IMR-90 (cell line): ENCODE results near the gene CXCL8. TPM values are rescaled to one million over a fixed set of nuclear protein-coding genes. Genes with fewer than 3 reads are reported as not detected.

Experiments
- ATAC-seq: fragments of 200-7000 bp; cut with Tn5 transposase; 2 replicates; pipeline ENCODE4 v1.9.1; 2020; ENCODE audit warnings: low read depth, mild to moderate bottlenecking, moderate library complexity
- BruUV-seq: library from RNA; stranded (reverse); fragments of 400-500 nt; replicated peaks from 2 replicates; lab custom pipeline; 2021; lab: Mats Ljungman, UMichigan
- CTCF ChIA-PET: fragments of 300-600 bp; formaldehyde crosslinking; extraction: SDS; loops from one replicate; lab custom pipeline; 2021; ENCODE audit warnings: antibody characterized with exemption; lab: Yijun Ruan, JAX
- POLR2A ChIA-PET: fragments of 300-600 bp; sonication (Branson Sonifier 250); formaldehyde crosslinking; loops from one replicate; lab custom pipeline; 2022; ENCODE audit warnings: antibody characterized with exemption; ENCODE audit not compliant: unreplicated experiment; lab: Charles Lee
- DNase-seq: peaks from one replicate; pipeline ENCODE4 v3.0.0; 2013
- H2AFZ ChIP-seq: replicated peaks from 2 replicates; pipeline ENCODE3; 2013; ENCODE audit warnings: low read length, mild to moderate bottlenecking; ENCODE audit not compliant: poor library complexity
- H2AK5ac ChIP-seq: 2 replicates; pipeline ENCODE4 v1.6.1; 2013; ENCODE audit warnings: low read depth, low read length, inconsistent platforms
- H2AK9ac ChIP-seq: replicated peaks from 2 replicates; pipeline ENCODE3; 2013; ENCODE audit warnings: mild to moderate bottlenecking, low read depth, low read length, moderate library complexity; ENCODE audit not compliant: poor library complexity
- H2BK120ac ChIP-seq: 2 replicates; pipeline ENCODE4 v1.6.1; 2013; ENCODE audit warnings: low read depth, low read length, inconsistent platforms
- H2BK15ac ChIP-seq: 3 replicates; pipeline ENCODE4 v1.6.1; 2013; ENCODE audit warnings: low read depth, low read length, inconsistent platforms
- H2BK20ac ChIP-seq: 2 replicates; pipeline ENCODE4 v1.6.1; 2013; ENCODE audit warnings: low read depth, mild to moderate bottlenecking, inconsistent platforms, low read length, moderate library complexity
- H2BK5ac ChIP-seq: 2 replicates; pipeline ENCODE4 v1.6.1; 2013; ENCODE audit warnings: mild to moderate bottlenecking, low read depth, low read length, inconsistent platforms; ENCODE audit not compliant: poor library complexity, severe bottlenecking
- H3K14ac ChIP-seq: replicated peaks from 2 replicates; pipeline ENCODE4 v1.6.1; 2013; ENCODE audit warnings: low read depth, low read length, inconsistent platforms
- H3K18ac ChIP-seq: 2 replicates; pipeline ENCODE4 v1.6.1; 2013; ENCODE audit warnings: low read depth, low read length, control low read depth
- H3K23ac ChIP-seq: 2 replicates; pipeline ENCODE4 v1.6.1; 2013; ENCODE audit warnings: low read depth, low read length, inconsistent platforms
- H3K27ac ChIP-seq: 2 replicates; pipeline ENCODE4 v1.5.1; 2013; ENCODE audit warnings: mild to moderate bottlenecking, control low read depth, low read length; ENCODE audit not compliant: insufficient read depth
- H3K27me3 ChIP-seq: 2 replicates; pipeline ENCODE4 v1.6.1; 2013; ENCODE audit warnings: low read length; ENCODE audit not compliant: control insufficient read depth, insufficient read depth
- H3K36me3 ChIP-seq: 2 replicates; pipeline ENCODE4 v1.6.1; 2013; ENCODE audit warnings: low read length, mixed read lengths; ENCODE audit not compliant: control insufficient read depth, insufficient read depth
- H3K4ac ChIP-seq: 2 replicates; pipeline ENCODE4 v1.6.1; 2013; ENCODE audit warnings: low read depth, low read length, inconsistent platforms
- H3K4me1 ChIP-seq: 2 replicates; pipeline ENCODE4 v1.6.1; 2013; ENCODE audit warnings: low read length, mixed read lengths; ENCODE audit not compliant: control insufficient read depth, insufficient read depth
- H3K4me2 ChIP-seq: 2 replicates; pipeline ENCODE4 v1.6.1; 2013; ENCODE audit warnings: low read depth, mild to moderate bottlenecking, control low read depth, low read length, moderate library complexity
- H3K4me3 ChIP-seq: 2 replicates; pipeline ENCODE4 v1.5.1; 2013; ENCODE audit warnings: low read depth, mild to moderate bottlenecking, control low read depth, low read length, moderate library complexity; ENCODE audit not compliant: insufficient read depth
- H3K56ac ChIP-seq: 2 replicates; pipeline ENCODE4 v1.6.1; 2013; ENCODE audit warnings: low read length, inconsistent platforms; ENCODE audit not compliant: insufficient read depth; ENCODE audit errors: extremely low read depth
- H3K79me1 ChIP-seq, 2 experiments: 2 replicates each; pipeline ENCODE4 v1.6.1; 2013; ENCODE audit warnings: low read length in 2 of 2, inconsistent platforms in 1 of 2, low read depth in 1 of 2
- H3K9ac ChIP-seq: 2 replicates; pipeline ENCODE4 v1.6.1; 2013; ENCODE audit warnings: low read depth, low read length, control low read depth
- H3K9me1 ChIP-seq: 2 replicates; pipeline ENCODE4 v1.6.1; 2013; ENCODE audit warnings: low read length, inconsistent platforms; ENCODE audit not compliant: insufficient read depth
- H3K9me3 ChIP-seq: 2 replicates; pipeline ENCODE4 v1.6.1; 2013; ENCODE audit warnings: low read length; ENCODE audit not compliant: control insufficient read depth, insufficient read depth
- H4K20me1 ChIP-seq: 2 replicates; pipeline ENCODE4 v1.6.1; 2013; ENCODE audit warnings: low read length, inconsistent platforms; ENCODE audit not compliant: insufficient read depth
- H4K5ac ChIP-seq: 2 replicates; pipeline ENCODE4 v1.6.1; 2013; ENCODE audit warnings: mild to moderate bottlenecking, low read depth, low read length, control low read depth
- H4K8ac ChIP-seq, 2 experiments: 2 replicates each; pipeline ENCODE4 v1.6.1; 2013; ENCODE audit warnings: low read depth in 2 of 2, low read length in 2 of 2, control low read depth in 1 of 2, inconsistent platforms in 1 of 2
- H4K91ac ChIP-seq: 2 replicates; pipeline ENCODE4 v1.6.1; 2013; ENCODE audit warnings: low read depth, low read length, inconsistent platforms; ENCODE audit not compliant: insufficient read depth
- BHLHE40 ChIP-seq: fragments of 150-350 bp; IDR thresholded peaks from 2 replicates; pipeline ENCODE4 v1.6.1; 2016; ENCODE audit warnings: mild to moderate bottlenecking, low read depth, low read length
- CEBPB ChIP-seq: IDR thresholded peaks from 2 replicates; pipeline ENCODE4 v1.6.1; 2012; ENCODE audit warnings: low read depth, low read length, improper control_type of control experiment
- CHD1 ChIP-seq: IDR thresholded peaks from 2 replicates; pipeline ENCODE4 v1.6.1; 2012; ENCODE audit warnings: low read depth, low read length, improper control_type of control experiment
- MAFK ChIP-seq: IDR thresholded peaks from 2 replicates; pipeline ENCODE4 v1.6.1; 2012; ENCODE audit warnings: low read depth, low read length, improper control_type of control experiment
- MAZ ChIP-seq: IDR thresholded peaks from 2 replicates; pipeline ENCODE4 v1.6.1; 2012; ENCODE audit warnings: low read depth, mild to moderate bottlenecking, low read length, improper control_type of control experiment, moderate library complexity, borderline replicate concordance
- MXI1 ChIP-seq: IDR thresholded peaks from 2 replicates; pipeline ENCODE4 v1.6.1; 2012; ENCODE audit warnings: low read depth, mild to moderate bottlenecking, low read length, moderate library complexity, borderline replicate concordance
- NFE2L2 ChIP-seq: fragments of 150-350 bp; IDR thresholded peaks from 2 replicates; pipeline ENCODE4 v1.6.1; 2016; ENCODE audit warnings: low read depth, mild to moderate bottlenecking, low read length
- POLR2A ChIP-seq: IDR thresholded peaks from 2 replicates; pipeline ENCODE4 v1.6.1; 2012; ENCODE audit warnings: mild to moderate bottlenecking, low read depth, low read length
- RAD21 ChIP-seq: IDR thresholded peaks from 2 replicates; pipeline ENCODE4 v1.6.1; 2012; ENCODE audit warnings: low read length, improper control_type of control experiment
- RCOR1 ChIP-seq: IDR thresholded peaks from 2 replicates; pipeline ENCODE4 v1.6.1; 2012; ENCODE audit warnings: mild to moderate bottlenecking, low read length, improper control_type of control experiment; ENCODE audit not compliant: insufficient replicate concordance
- RFX5 ChIP-seq: IDR thresholded peaks from 2 replicates; pipeline ENCODE4 v1.8.0; 2012; ENCODE audit warnings: low read depth, mild to moderate bottlenecking, low read length, moderate library complexity
- WGBS, 2 experiments: methylation state at CpG; one replicate each; pipeline versions ENCODE4 v1.1.5 to v1.1.7; 2013; ENCODE audit warnings: missing lambda C conversion rate in 2 of 2; ENCODE audit not compliant: insufficient read length in 1 of 2; ENCODE audit errors: extremely low coverage in 2 of 2; 5-methylcytosine and 5-hydroxymethylcytosine counted together
- dilution Hi-C: fragments of 300-500 bp; cut with HindIII; formaldehyde crosslinking; loops from one replicate; pipeline ENCODE4 v1.14.3; 2018; ENCODE audit warnings: low sequenced_read_pairs; ENCODE audit not compliant: unreplicated experiment
- in situ Hi-C: fragments of 300-500 bp; cut with MboI; formaldehyde crosslinking; loops from 3 replicates; pipeline ENCODE4 v1.14.3; 2019; ENCODE audit warnings: low sequenced_read_pairs, inconsistent platforms, mixed read lengths
- intact Hi-C: fragments of 100-400 bp; cut with micrococcal nuclease; formaldehyde crosslinking; loops from 2 replicates; pipeline ENCODE4 v1.10.0; 2022
- polyA plus RNA-seq, 3 experiments: library from polyadenylated mRNA; depleted of rRNA; stranded (reverse); fragments of >200 nt; gene quantifications; 2 replicates each; pipeline ENCODE4 v1.2.3, GENCODE V29; 2012; ENCODE audit warnings: low replicate concordance in 1 of 3
- total RNA-seq: library from RNA; depleted of rRNA; stranded (reverse); fragments of >200 nt; gene quantifications from 2 replicates; pipeline ENCODE4 v1.2.3, GENCODE V29; 2012
- TF ChIP-seq, protein P1 (sequence below): conservative IDR thresholded peaks from 2 replicates; pipeline ENCODE4 v1.5.1; 2012; ENCODE audit warnings: mild to moderate bottlenecking, low read depth, low read length, improper control_type of control experiment

The CXCL8 gene
- total and polyA plus RNA-seq, 2 of the 4 experiments (the other 2 are of a cell fraction): 2.2 to 2.7 TPM

DNA sequence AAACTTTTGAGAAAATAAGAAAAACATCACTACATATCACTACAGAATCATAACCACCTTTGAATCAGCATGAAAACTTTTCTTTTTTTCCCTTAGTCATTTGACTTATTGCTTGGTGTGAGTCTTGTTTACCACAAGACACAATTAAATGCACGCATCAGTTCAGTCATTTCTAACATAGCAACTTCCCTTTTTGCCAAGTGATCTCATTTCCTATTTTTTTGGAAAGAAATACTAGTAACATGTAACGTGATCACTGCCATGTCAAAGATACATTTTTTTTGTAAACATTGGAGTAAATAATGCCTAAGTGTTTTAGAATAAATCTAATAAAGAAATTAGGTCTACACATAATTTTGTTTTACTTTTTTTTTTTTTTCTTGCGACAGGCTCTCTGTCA is 5.1 kb upstream of the CXCL8 start:
- Histone ChIP-seq H3K27me3 (no peaks in the 10 kb centered on the region), H2AK9ac (no peak overlapping the region), H3K36me3 (no peaks in the 10 kb centered on the region), H3K4ac (no peak overlapping the region), H3K23ac (no peak overlapping the region), H2BK120ac (no peak overlapping the region; the same call in 1 of the 2 replicates), H3K9me3 (no peaks in the 10 kb centered on the region), H3K56ac (no peak overlapping the region), H4K20me1 (no peaks in the 10 kb centered on the region), H3K9me1 (0 out of 2 replicates have a peak, but pooled peaks cover 4% of the 10 kb centered on the region), H3K18ac (no peak overlapping the region), H3K14ac (no peak overlapping the region), H4K91ac (no peak overlapping the region), H2BK5ac (no peak overlapping the region), H2AK5ac (peak overlapping the region; percentile 71; the same call in 1 of the 2 replicates), H3K4me3 (no peak overlapping the region), H3K4me2 (no peak overlapping the region), H3K9ac (no peak overlapping the region), H3K79me1 (no peaks in the 10 kb centered on the region), H4K8ac (no peak overlapping the region), H2BK15ac (no peak overlapping the region), H3K4me1 (peaks cover 5% of the 10 kb centered on the region), H4K5ac (no peak overlapping the region), H3K27ac (peak overlapping the region; percentile 33; the same call in 1 of the 2 replicates), H2BK20ac (no peak overlapping the region), H2AFZ (no peak overlapping the region)
- no peak; the same call in 1 of the 2 replicates for ATAC-seq
- ChIA-PET POLR2A (no interaction called here), CTCF (no interaction called here)
- no TSS peak for BruUV-seq
- DNase-seq: peak; percentile 79
- WGBS, 2 experiments: no CpG with 5 or more reads among the region's 3 CpGs
- TF ChIP-seq BHLHE40 (peak; percentile 52; the same call in 1 of the 2 replicates), POLR2A (no peak), NFE2L2 (peak; percentile 88), RFX5 (no peak), MXI1 (no peak), MAFK (peak; percentile 28; the same call in 1 of the 2 replicates), MAZ (no peak), CHD1 (no peak), RCOR1 (no peak), CEBPB (no peak), RAD21 (no peak)
- TF ChIP-seq, protein P1, sequence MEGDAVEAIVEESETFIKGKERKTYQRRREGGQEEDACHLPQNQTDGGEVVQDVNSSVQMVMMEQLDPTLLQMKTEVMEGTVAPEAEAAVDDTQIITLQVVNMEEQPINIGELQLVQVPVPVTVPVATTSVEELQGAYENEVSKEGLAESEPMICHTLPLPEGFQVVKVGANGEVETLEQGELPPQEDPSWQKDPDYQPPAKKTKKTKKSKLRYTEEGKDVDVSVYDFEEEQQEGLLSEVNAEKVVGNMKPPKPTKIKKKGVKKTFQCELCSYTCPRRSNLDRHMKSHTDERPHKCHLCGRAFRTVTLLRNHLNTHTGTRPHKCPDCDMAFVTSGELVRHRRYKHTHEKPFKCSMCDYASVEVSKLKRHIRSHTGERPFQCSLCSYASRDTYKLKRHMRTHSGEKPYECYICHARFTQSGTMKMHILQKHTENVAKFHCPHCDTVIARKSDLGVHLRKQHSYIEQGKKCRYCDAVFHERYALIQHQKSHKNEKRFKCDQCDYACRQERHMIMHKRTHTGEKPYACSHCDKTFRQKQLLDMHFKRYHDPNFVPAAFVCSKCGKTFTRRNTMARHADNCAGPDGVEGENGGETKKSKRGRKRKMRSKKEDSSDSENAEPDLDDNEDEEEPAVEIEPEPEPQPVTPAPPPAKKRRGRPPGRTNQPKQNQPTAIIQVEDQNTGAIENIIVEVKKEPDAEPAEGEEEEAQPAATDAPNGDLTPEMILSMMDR: no peak
- in situ Hi-C loops: no loop called here
- dilution Hi-C loops: no loop called here
- intact Hi-C loops: no loop called here
